Parathyroid adenoma (tissue), 2 donors: Measurements from ENCODE around the gene ANKRD17.
"Not testable (repeated sequence)": the region's sequence is repeated elsewhere in the genome, so short reads cannot be mapped to it uniquely, and the experiment has no call there.

ENCODE experiments used
- H2AFZ ChIP-seq: fragments of 300-600 bp; sonication (generic); one replicate; pipeline ENCODE4 v1.7.0; 2017; ENCODE audit warnings: antibody characterized with exemption, mild to moderate bottlenecking
- H3K27ac ChIP-seq: fragments of 300-600 bp; sonication (generic); one replicate; pipeline ENCODE4 v1.7.0; 2017
- H3K27me3 ChIP-seq: fragments of 300-600 bp; sonication (generic); one replicate; pipeline ENCODE4 v1.7.0; 2017; ENCODE audit warnings: low read length; ENCODE audit not compliant: control insufficient read depth, insufficient read depth
- H3K36me3 ChIP-seq: fragments of 300-600 bp; sonication (generic); one replicate; pipeline ENCODE4 v1.7.0; 2017; ENCODE audit warnings: low read length; ENCODE audit not compliant: control insufficient read depth, insufficient read depth
- H3K4me1 ChIP-seq: fragments of 300-600 bp; sonication (generic); one replicate; pipeline ENCODE4 v1.7.0; 2017; ENCODE audit warnings: control low read depth
- H3K4me2 ChIP-seq: fragments of 300-600 bp; sonication (generic); one replicate; pipeline ENCODE4 v1.7.0; 2017; ENCODE audit warnings: low read length
- H3K4me3 ChIP-seq: fragments of 300-600 bp; sonication (generic); one replicate; pipeline ENCODE4 v1.7.0; 2017; ENCODE audit warnings: low read depth, low read length
- H3K79me2 ChIP-seq: fragments of 300-600 bp; sonication (generic); one replicate; pipeline ENCODE4 v1.7.0; 2017; ENCODE audit warnings: control low read depth
- H3K9ac ChIP-seq: fragments of 300-600 bp; sonication (generic); one replicate; pipeline ENCODE4 v1.7.0; 2017; ENCODE audit warnings: mild to moderate bottlenecking
- H3K9me3 ChIP-seq: fragments of 300-600 bp; sonication (generic); one replicate; pipeline ENCODE4 v1.7.0; 2017; ENCODE audit warnings: low read length; ENCODE audit not compliant: control insufficient read depth
- TF ChIP-seq, protein P1 (sequence below): fragments of 300-600 bp; sonication (generic); IDR thresholded peaks from one replicate; pipeline ENCODE4 v1.7.0; 2017; ENCODE audit warnings: antibody characterized with exemption, mild to moderate bottlenecking
- donor health status: primary hyperparathyroidism.

ANKRD17 gene, protein sequence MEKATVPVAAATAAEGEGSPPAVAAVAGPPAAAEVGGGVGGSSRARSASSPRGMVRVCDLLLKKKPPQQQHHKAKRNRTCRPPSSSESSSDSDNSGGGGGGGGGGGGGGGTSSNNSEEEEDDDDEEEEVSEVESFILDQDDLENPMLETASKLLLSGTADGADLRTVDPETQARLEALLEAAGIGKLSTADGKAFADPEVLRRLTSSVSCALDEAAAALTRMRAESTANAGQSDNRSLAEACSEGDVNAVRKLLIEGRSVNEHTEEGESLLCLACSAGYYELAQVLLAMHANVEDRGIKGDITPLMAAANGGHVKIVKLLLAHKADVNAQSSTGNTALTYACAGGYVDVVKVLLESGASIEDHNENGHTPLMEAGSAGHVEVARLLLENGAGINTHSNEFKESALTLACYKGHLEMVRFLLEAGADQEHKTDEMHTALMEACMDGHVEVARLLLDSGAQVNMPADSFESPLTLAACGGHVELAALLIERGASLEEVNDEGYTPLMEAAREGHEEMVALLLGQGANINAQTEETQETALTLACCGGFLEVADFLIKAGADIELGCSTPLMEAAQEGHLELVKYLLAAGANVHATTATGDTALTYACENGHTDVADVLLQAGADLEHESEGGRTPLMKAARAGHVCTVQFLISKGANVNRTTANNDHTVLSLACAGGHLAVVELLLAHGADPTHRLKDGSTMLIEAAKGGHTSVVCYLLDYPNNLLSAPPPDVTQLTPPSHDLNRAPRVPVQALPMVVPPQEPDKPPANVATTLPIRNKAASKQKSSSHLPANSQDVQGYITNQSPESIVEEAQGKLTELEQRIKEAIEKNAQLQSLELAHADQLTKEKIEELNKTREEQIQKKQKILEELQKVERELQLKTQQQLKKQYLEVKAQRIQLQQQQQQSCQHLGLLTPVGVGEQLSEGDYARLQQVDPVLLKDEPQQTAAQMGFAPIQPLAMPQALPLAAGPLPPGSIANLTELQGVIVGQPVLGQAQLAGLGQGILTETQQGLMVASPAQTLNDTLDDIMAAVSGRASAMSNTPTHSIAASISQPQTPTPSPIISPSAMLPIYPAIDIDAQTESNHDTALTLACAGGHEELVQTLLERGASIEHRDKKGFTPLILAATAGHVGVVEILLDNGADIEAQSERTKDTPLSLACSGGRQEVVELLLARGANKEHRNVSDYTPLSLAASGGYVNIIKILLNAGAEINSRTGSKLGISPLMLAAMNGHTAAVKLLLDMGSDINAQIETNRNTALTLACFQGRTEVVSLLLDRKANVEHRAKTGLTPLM (N-terminal part only)

DNA sequence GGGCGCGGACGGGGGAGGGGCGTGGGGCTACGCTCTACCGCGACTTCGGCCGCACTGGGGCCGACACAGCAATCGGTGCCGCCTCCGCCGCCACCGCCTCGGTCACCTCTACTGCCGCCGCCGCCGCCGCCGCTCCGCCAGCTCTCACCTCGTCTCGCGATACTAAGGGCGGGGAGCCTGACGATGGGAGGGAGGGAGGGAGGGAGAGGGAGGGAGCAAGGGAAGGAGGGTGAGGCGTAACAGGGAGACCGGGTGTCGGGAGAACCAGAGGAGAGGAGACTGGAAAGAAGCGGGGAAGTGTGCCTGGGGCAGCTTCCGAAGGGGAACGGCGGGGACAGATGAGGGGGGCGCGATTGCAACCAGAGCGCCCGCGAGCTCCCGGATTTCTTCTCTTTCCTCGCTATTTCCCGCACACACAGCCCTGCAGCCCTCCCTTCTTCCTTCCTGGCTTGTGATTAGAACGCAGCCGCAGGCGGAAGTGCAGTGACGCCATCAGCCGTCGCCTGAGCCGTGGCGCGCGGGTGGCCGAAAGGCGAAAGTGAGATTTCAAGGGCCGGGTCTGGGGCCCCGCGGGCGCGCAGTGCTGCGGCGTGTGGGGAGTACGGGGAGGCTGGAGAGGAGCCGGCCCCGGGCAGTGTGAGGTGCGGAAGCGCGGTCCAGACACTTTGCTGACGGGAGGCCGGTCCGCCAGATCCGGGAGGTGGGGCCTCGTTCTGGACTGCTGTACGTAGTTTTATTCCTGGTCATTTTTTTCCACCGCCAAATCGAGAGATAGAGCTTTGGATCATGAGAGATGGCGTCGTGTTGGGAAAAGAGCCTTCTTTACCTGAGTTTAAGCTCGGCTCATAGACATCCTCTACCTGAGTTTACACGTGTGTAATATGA is at the start of gene ANKRD17:
ANKRD17 (minus strand) TSS at position 113 of the 885 bp plus-strand sequence. CDS start 130 bp downstream, outside the sequence.
- Histone ChIP-seq H3K4me1 (peaks cover 3% of the 10 kb centered on the region), H2AFZ (peak within 1 kb of the TSS; percentile 92), H3K27me3 (no peaks in the 10 kb centered on the region), H3K36me3 (no peaks in the 10 kb centered on the region), H3K9ac (peak within 1 kb of the TSS; percentile 91), H3K79me2 (peaks cover 9% of the 10 kb centered on the region), H3K9me3 (no peaks in the 10 kb centered on the region), H3K27ac (peak within 1 kb of the TSS; percentile 99), H3K4me2 (peak within 1 kb of the TSS; percentile 64), H3K4me3 (peak within 1 kb of the TSS; percentile 96)
- TF ChIP-seq, protein P1, sequence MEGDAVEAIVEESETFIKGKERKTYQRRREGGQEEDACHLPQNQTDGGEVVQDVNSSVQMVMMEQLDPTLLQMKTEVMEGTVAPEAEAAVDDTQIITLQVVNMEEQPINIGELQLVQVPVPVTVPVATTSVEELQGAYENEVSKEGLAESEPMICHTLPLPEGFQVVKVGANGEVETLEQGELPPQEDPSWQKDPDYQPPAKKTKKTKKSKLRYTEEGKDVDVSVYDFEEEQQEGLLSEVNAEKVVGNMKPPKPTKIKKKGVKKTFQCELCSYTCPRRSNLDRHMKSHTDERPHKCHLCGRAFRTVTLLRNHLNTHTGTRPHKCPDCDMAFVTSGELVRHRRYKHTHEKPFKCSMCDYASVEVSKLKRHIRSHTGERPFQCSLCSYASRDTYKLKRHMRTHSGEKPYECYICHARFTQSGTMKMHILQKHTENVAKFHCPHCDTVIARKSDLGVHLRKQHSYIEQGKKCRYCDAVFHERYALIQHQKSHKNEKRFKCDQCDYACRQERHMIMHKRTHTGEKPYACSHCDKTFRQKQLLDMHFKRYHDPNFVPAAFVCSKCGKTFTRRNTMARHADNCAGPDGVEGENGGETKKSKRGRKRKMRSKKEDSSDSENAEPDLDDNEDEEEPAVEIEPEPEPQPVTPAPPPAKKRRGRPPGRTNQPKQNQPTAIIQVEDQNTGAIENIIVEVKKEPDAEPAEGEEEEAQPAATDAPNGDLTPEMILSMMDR: peak; percentile 15

DNA sequence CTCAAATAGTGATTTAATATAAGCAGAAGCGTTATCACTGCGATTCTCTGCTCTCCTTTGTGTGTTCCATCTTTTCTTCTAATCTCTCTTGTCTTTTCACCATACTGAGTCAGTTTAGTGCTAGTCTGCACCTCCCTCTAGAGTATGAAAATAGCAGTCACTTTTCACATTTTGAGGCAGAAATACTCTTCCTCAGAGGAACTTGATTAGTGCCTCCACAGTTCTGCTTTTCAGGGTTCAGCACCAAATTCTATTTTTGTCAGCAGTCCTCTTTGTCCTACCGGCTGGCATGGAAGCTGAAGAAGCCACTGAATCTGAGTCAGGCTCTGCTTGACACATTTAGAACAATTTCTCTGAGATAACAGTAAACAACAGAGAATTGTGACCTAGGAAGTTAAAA is 49.7 kb upstream of the ANKRD17 start:
- H3K4me3 ChIP-seq: no peak overlapping the region
- TF ChIP-seq, protein P1: no peak
- no peaks in the 10 kb centered on the region for H3K79me2 ChIP-seq
- no peaks in the 10 kb centered on the region for H3K27me3 ChIP-seq
- H3K9me3 ChIP-seq: no peaks in the 10 kb centered on the region
- H3K36me3 ChIP-seq: no peaks in the 10 kb centered on the region
- no peak overlapping the region for H3K9ac ChIP-seq
- no peak overlapping the region for H3K27ac ChIP-seq
- no peak overlapping the region for H3K4me2 ChIP-seq
- no peak overlapping the region for H2AFZ ChIP-seq
- H3K4me1 ChIP-seq: no peaks in the 10 kb centered on the region

DNA sequence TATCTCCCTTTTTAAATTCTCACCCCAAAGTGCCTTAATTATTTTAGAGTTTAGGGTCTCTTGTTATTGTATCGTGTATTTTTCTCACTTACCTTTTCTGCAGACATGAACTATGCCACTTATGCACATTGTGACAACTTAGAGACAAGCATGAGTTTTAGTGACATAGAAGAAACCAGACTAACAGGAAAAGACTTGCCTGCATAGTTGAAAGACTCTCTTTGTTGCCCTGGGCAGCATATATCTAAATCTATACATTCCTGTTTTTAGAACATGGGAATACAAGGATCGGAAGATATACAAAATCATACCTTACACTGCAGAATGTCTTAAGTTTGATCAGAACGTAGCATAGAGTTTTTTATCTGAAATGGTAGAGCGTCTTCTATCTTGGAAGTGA is 45.1 kb upstream of the ANKRD17 start:
- Histone ChIP-seq H3K4me1 (no peaks in the 10 kb centered on the region), H3K36me3 (no peaks in the 10 kb centered on the region), H3K4me3 (no peak overlapping the region), H2AFZ (no peak overlapping the region), H3K27me3 (no peaks in the 10 kb centered on the region), H3K9me3 (no peaks in the 10 kb centered on the region), H3K27ac (no peak overlapping the region), H3K9ac (no peak overlapping the region), H3K79me2 (no peaks in the 10 kb centered on the region), H3K4me2 (no peak overlapping the region)
- TF ChIP-seq, protein P1: no peak

DNA sequence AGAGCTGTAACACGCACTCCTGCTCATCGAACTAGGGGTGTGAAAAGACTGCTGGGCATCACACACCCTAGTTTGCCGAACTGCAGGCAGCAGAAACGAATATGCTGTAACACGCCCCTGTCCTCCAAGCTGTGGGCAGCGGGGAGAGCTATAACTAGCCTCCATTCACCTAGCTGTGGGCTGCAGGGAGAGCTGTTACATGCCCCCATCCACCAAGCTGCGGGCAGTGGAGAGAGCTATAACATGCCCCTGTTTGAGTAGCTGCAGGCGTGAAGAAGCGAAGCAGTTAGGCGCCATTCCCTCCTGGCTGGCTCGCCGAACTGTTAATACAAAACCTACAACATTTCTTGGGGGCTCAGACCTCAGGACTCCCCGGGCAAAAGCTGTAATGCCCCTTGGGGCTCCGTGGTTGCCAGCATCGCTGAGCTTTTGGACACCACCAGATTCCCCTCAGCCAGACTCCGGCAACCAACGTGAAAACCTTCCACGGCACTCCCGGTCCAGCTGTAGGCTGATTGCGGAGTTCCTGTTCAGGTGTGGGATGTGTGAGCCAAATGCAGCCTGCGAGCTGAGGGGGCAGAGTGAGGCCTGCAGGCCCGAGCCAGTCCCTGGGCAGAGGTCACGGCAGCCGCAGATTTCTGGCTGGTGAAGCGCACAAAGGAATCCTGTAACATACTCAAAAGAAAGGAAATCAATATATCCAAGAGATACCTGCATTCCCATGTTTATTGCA is 41.1 kb upstream of the ANKRD17 start:
- Histone ChIP-seq H3K4me3 (no peak overlapping the region), H3K4me1 (no peaks in the 10 kb centered on the region), H3K9me3 (no peaks in the 10 kb centered on the region), H3K36me3 (no peaks in the 10 kb centered on the region), H3K27me3 (no peaks in the 10 kb centered on the region), H3K4me2 (no peak overlapping the region), H3K9ac (no peak overlapping the region), H3K79me2 (no peaks in the 10 kb centered on the region), H2AFZ (no peak overlapping the region), H3K27ac (no peak overlapping the region)
- TF ChIP-seq, protein P1: no peak

DNA sequence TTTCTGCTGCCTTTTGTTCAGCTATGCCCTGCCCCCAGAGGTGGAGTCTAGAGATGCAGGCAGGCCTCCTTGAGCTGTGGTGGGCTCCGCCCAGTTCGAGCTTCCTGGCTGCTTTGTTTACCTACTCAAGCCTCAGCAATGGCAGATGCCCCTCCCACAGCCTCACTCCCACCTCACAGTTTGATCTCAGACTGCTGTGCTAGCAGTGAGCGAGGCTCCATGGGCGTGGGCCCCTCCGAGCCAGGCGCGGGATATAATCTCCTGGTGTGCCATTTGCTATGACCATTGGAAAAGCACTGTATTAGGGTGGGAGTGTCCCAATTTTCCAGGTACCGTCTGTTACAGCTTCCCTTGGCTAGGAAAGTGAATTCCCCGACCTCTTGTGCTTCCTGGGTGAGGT is 34.1 kb upstream of the ANKRD17 start:
- not testable (repeated sequence) for H3K27me3 ChIP-seq, H3K4me2 ChIP-seq, H3K4me1 ChIP-seq, H3K36me3 ChIP-seq, H3K27ac ChIP-seq, H2AFZ ChIP-seq, H3K9ac ChIP-seq, H3K9me3 ChIP-seq, H3K4me3 ChIP-seq, H3K79me2 ChIP-seq
